GM19239 (cell line): Measurements from ENCODE around the gene SLC17A8.

Experiments
- DNase-seq: peaks from one replicate; pipeline ENCODE4 v3.0.0; 2011; ENCODE audit warnings: low spot score; ENCODE audit not compliant: insufficient read length
- FAIRE-seq: peaks from 2 replicates; lab custom pipeline; 2011; peaks lifted over from hg19 to GRCh38; lab: Jason Lieb, UNC

SLC17A8 gene

DNA sequence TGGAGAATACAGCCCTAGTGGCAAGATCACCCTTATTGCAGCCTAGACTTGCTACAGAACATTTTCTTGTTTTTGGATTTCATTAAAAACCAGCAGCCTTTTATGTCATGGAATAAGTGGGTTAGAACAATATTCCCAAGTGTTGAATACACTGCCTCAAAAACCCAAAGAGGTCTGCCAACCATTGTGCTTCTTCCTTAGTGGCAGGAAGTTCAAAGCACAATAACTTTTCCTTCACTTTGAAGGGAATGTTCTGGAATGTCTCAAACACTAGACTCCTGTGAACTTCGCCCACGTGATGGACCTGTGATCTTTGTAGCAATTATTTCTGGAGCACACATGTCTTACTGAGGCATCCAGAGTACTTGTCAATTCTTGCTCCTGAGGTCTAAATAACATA lies 8.5 kb downstream of the SLC17A8 start:
- FAIRE-seq (no peak), DNase-seq (no peak)

DNA sequence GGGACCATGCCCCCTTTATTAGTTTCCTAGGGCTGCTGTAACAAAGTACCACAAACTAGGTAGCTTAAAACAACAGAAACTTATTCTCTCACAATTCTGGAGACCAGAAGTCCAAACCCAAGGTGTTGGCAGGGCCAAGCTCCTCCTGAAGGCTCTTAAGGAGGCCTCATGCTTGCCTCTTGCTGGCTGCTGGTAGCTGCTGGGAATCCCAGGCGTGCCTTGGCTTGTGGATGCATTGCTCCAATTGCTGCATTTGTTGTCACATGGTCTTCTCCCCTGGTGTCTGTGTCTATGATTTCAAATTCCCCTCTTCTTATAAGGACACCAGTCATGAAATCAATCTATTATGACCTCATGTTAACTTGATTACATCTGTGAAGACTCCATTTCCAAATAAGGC lies 11.2 kb downstream of the SLC17A8 start:
- FAIRE-seq (no peak), DNase-seq (no peak)

DNA sequence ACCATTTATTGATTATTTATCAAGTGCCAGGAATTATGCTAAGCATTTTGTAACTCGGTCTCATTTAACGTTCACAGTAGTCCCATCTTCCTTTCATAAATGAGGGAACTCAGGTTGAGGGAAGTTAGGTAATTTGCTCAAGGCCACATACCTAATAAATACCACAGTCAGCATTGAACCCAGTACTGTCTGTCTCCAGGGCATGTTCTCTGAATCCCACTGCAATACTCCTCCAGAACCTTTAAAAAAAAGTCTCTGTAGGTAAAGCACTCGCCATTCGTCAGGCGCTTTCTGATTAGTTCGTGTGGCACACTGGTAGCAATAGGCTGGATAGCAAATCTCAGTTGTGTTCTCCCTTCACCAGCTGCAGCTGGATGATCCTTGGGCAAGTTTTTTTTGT lies 14.3 kb downstream of the SLC17A8 start:
- FAIRE-seq = no peak
- DNase-seq = no peak

DNA sequence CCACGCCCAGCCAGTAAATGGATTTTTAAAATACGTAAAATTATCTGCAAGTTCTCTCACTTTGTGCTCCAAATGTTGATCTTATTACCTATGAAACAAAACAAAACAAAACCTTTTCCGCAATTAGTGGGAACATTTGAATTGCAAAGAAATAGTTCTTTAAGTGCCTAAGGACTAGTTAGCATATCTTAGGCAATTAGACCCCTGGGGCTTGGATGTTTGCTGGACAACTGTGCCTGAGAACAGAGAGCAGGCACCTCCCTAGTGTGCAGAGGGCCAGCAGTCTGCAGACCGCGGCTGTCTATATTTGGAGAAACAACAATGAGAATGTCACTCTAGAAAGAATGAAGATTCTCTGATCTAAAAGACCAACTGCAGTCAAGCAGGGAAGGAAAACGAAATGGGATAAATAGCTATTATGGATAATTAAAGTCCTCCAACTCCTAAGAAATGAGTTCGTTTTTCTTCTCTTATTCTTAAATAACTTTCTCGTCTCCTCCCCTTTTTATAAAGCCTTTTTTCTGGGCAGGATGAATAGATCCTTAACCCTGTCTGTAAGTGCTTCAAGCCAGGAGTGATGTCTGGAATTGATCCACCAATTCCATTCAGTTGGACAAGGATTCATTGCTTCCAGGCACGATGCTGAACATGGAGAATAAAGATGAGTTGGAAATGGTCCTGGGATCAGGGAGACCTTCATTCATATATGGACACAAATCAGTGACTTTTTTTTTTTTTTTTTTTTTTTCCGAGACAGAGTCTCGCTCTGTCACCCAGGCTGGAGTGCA lies 16.2 kb downstream of the SLC17A8 start:
- DNase-seq (no peak), FAIRE-seq (no peak)

DNA sequence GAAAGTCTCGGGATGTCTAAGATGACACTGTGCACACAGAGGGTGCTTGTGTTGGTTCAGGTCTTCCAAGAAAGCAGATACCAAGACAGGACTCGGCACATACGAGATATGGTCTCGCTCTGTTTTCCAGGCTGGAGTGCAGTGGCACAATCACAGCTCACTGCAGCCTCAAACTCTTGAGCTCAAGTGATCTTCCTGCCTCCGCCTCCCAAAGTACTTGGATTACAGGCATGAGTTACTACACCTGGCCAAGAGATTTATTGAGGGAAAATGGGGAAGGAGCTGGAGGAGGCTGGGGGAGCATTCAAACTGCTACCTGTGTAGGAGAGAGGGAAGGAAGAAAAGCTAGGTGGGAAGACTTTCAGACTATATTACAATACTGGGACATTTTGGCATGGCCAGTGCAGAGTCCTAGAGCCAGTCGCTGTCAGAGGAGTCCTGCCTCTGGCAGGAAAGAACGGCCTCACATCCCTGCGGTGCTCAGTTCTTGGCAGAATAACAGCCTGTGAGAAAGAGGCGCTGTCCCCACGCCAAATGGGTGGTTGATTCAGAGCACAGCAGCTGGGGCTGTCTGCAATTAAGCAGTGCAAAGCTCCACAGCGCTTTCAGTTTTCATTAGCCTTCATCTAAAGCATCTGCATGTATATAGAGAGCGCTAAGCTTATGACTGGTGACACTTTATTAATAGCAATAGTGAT lies 18.3 kb downstream of the SLC17A8 start:
- DNase-seq (no peak), FAIRE-seq (no peak)

DNA sequence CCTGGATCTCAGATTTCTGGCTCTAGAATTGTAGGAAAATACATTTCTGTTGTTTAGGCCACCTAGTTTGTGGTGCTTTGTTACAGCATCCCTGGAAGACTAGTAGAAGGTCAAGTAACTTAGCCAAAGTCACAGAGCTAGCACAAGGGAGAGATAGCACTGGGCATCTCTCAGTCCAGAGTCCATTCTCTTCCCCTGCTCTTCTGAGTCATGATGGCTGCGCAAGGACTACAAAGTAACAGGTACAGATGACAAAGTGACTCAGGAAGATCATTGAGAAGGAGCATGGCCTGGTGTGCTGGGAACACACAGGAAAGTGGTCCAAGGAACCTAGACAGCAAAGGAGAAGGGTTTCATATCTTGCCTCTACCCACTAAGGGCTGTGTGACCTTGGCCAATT lies 19.3 kb downstream of the SLC17A8 start:
- no peak for FAIRE-seq
- no peak for DNase-seq

DNA sequence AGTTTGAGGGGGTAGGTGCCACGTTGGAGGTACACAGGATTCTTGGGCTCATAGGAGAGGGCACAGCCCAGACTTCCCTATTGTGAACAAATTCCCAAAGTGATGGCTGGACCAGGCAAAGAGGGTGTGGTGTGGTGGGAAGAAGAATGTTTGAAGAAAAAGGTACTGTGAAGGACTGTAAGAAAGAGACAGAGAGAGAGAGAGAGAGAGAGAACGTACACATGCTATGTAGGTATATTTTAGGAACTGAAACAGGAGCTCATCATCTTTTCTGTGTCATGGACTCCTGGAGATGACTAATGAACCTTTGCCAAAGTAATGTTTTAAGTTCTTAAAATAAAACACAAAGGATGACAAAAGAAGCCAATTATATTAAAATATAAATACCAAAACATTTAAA lies 24.5 kb downstream of the SLC17A8 start:
- FAIRE-seq = no peak
- DNase-seq = no peak

DNA sequence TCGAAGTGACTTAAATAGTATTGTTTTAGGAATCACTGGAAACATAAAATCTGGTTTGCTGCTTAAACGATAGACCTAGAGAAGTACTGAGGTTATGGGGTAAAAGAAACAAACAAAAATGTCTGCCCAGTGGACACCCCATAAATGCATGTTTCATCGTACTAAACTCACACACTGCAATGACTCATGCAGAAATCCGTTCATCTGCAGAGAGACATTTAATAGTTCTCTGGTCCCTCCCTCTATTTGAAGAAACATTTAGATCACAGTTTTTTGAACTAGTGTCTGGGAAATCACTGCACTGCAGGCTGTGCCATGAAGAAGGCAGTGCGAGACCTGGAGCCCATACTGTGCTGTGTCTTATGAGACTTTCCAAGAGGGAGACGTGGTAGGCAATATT lies 25.5 kb downstream of the SLC17A8 start:
- FAIRE-seq = no peak
- no peak for DNase-seq

DNA sequence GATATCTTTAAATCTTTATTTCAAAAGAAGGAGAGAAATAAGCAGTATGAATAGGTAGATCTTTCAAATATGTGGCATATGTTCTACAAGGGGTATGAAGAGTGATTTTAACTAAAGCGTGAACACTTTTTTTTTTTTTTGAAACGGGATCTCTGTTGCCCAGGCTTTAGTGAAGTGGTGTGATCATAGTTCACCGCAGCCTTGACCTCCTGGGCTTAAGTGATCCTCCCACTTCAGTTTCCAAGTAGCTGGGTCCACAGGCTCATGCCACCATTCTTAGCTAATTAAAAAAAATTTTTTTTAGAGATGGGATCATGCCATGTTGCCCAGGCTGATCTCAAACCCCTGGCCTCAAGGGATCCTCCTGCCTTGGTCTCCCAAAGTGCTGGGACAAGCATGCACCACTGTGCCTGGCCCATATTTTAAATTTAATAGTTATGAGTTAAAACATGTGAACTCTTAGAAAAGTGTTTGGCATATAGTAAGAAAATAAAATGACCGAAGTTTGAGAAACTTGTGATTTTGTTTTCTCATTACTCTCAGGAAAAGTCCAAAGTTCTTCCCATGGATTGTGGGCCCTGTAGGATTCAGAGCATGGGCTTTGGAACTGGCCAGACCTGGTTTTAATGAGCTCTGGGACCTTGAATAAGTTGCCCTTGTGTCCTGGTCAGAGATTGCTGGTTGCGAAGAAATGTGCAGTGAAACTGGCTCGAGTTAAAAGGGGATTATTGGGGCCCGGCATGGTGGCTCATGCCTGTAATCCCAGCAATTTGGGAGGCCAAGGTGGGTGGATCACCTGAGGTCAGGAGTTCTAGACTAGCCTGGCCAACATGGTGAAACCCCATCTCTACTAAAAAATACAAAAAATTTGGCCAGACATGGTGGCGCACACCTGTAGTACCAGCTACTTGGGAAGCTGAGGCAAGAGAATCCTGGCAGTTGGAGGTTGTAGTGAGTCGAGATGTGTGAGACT lies 27.0 kb downstream of the SLC17A8 start:
- no peak for DNase-seq
- no peak for FAIRE-seq

DNA sequence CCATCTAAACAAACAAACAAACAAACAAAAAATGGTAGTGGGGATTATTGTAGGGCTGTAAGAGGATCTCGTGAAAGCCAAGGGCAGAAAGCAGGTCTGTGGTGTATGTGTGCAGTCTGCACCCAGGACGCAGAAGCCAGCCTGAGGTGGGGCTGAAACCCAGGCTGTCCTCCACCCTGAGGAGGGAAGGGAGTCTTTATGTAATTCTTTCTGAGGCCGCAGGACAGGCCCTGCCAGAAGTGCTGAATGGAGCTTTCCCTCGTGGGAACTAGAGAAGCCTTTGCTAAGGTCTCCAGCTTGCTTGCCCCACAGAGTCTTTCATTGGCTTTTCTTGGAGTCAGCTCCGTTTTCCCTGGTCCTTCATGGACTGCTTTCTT lies 27.7 kb downstream of the SLC17A8 start:
- DNase-seq (no peak), FAIRE-seq (no peak)

DNA sequence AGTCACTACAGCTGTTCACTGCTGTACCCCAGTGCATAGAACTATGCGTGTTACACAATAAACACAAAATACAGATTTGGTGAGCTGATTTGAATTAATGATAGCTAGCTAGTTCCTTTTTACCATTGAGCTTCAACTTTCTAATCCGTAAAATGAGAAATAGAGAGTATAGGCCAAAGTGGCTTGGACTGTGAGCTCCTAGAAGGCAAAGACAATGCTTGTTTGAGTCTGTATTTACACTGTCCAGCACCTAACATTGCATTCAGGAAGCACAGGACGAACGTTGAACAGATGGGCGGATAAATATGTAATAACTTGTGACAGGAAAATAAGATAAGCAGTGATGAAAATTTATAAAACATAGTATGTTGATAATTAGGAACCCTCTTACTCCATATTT lies 31.5 kb downstream of the SLC17A8 start:
- FAIRE-seq (no peak), DNase-seq (no peak)

DNA sequence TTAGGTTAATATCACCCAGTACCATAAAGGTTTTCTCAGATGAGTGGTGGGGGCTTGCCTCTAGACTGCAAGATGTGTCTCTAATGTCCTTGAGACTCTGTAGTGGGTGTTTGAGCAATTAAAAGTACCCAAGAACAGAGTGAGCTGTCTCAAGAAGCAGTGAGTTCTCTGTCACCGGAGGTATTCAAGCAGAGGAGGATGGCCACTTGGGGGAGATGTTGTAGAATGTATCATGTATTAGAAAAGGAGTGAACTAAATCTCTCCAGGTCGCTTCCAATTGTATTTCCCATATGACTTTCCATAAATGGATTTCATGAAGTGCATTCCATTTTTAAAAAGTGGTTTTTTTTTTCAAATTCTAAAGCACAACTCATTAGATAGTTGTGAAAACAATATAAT lies 35.0 kb downstream of the SLC17A8 start:
- DNase-seq (no peak), FAIRE-seq (no peak)

DNA sequence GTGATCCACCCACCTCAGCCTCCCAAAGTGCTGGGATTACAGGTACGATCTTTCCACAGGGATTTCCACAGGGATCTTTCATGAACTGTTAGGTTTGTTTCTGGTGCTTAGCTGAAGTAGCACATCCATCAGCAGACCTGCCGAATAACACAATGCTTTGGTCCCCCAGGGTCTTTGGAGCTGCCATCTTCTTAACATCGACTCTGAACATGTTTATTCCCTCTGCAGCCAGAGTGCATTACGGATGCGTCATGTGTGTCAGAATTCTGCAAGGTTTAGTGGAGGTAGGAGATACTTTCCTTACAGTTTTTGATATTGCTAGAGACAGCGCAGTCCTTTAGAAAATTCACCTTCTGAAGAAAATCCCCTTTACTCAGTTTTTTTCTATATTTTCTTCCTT lies 36.3 kb downstream of the SLC17A8 start:
- DNase-seq (no peak), FAIRE-seq (no peak)

DNA sequence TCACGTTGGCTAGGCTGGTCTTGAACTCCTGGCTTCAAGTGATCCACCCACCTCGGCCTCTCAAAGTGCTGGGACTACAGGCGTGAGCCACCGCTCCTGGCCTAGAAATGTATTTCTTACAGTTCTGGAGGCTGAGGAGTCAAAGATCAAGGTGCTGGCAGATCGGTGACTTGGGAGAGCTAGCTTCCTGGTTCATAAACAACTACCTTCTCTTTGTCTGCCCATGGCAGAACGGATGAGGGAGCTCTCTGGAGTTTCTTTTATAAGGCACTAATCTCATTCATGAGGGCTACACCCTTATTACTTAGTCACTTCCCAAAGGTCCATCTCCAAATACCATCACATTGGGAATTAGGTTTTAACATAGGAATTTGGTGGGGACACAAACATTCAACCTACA lies 38.9 kb downstream of the SLC17A8 start:
- no peak for DNase-seq
- no peak for FAIRE-seq

DNA sequence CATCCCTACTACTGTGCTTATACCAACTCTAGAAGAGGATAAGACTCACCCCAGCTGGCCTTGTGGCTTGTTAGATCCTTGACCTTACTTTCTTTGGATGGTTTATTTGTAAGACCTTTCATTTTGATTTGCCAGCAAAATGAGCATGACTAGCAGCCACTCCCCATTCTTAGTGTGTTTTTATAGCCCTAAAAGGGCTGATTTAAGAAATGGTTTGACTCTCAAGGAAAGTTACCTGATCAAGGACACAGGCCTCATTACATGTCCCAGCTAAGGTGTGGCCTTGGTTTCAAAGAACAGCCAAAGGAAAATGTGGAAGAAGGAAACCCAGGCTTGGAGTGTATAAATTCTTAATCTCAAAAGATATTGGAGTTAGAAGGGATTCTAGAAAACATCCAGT lies 41.4 kb downstream of the SLC17A8 start:
- DNase-seq (no peak), FAIRE-seq (no peak)

DNA sequence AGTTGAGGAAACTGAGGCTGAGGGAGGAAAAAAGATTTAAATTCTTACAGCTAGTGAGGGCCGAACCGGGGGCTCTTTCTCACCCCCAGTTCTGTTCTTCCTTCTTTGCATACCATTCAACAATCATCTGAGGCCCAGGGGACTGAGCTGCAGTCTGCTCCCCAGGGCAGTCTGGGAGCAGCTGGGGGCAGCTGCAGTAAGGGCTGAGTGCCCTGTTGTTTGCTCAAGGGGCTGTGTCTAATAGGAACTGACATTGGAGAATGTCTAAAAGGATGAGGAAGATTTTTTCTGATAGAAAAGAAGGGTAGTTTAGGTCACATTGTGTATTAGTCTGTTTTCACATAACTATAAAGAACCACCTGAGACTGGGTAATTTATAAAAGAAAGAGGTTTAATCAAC lies 42.2 kb downstream of the SLC17A8 start:
- DNase-seq = no peak
- FAIRE-seq = no peak

DNA sequence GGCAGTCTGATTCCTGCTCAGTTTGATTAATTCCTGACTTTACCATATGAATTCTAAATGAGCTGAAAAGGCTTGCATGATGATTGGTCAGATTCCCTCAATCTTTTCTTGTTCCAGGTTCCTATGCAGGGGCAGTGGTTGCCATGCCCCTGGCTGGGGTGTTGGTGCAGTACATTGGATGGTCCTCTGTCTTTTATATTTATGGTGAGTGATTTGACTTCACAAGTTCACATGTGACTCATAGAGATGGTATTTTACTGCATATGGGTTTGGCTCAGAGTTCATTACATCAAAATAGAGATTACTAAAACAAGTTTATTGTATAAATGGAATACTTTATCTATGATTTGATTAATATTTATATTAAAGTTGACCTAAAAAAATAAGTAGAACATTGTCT lies 44.8 kb downstream of the SLC17A8 start:
- DNase-seq (no peak), FAIRE-seq (no peak)

DNA sequence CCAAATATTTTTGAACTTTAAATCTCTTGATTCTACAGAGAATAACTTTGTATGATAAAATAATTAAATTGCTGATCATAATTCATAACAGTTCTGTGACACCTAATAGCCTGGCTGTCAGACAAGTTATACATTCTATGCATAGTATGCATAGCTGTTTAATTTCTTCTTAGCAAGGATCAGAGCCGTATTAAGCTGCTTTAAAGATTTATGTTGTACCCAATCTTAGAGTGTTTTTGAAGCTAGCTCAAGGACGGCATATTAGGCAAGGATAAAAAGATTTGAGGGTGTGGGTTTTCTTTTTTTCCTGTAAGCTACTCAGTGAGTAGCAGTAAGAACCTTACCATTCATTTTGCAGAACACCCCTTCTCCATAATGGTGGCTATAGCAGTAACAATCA lies 45.9 kb downstream of the SLC17A8 start:
- no peak for FAIRE-seq
- DNase-seq = no peak

DNA sequence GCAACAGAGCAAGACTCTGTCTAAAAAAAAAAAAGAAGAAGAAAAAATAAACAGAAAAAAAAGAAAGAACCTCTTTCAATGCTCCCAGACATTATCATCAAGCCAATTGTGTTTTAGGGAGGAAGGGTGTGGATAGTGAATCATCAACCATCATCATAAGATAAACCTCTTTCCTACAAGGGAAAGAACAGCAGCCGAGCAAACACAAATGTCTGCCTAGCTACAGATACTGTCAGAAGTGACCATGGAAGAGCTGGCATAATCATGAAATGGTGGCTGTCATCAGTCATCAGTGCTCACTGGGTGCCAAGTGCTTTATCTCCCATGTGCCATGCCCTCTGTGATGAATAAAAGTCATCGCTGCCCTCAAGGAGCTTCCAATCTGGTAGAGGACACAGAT lies 46.6 kb downstream of the SLC17A8 start:
- DNase-seq = no peak
- no peak for FAIRE-seq

DNA sequence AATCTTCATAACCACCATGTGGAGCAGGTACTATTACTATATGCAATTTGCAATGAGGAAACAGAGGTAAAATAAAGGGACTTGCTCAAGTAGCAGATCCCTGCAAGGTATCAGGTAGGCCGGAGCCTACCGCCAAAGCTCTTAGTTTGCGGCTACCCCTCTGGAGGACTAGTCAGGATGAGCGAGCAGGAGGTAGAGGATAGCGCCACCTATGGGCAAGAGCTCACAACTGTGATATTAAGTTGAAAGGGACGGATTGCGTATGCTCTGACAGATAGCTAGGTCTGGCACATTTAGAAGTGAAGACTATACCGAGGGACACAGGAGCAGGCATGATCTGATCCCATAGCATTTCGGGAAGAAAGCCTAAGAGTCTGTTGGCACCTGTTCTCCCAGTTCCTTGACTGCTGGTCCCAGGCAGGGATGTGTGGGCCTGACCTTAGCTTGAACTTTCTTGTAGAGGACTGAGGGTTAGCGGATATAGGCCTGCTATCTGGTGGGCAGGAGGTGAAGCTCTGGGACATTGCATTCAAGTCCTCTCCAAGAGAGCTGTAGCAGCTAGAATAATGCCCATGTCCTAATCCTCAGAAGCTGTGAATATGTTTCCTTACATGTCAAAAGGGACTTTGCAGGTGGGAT lies 48.0 kb downstream of the SLC17A8 start:
- DNase-seq (peak; percentile 21), FAIRE-seq (peak; percentile 56)
